GM18526 (cell line): ENCODE measurements around the gene DNAH2.

Source experiments
- POLR2A ChIP-seq: IDR thresholded peaks from 3 replicates; pipeline ENCODE4 v1.6.1; 2011; ENCODE audit not compliant: insufficient read length; ENCODE audit errors: extremely low read depth

Gene DNAH2

DNA sequence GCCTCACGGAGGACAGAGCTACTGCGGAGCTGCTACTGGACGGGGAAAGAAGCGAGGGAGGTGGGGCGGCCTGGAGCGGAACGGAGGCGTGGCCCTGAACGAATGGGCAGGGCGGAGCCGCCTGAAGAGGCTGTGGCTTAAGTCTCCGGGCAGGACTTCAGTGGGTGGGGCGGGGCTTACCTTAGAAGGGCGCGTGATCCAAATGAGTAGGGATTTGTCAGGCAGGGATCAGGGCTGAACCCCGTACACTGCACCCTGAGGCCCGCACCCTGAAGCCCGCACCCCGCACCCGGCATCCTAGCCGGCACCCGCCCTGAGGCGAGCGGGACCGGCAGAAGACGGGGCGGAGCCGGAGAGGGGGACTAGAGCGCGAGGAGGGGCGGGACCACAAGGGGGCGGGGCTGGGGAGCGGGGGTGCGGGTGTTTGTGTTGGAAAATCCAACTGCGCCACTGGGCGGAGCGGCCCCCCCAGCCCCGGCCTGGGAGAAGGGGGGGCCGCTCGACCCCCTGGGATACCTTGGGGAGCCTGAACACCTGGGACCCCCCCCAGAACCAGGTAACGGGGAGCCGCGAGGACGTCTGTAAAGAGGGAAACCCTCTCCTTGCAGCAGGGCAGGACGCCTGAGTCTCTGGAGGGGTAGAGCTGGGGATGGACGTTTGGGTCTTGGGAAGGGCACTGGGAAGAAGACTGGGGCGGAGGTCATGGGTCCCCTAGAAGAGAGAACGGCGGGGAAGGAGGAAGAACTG, 116.4 kb downstream of the DNAH2 start, which contains the start of gene KDM6B:
Gene KDM6B, plus strand, starts transcription at position 423 of the 747 bp plus-strand sequence. CDS start 11,338 bp downstream, outside the sequence.
- TF ChIP-seq POLR2A: no peak

DNA sequence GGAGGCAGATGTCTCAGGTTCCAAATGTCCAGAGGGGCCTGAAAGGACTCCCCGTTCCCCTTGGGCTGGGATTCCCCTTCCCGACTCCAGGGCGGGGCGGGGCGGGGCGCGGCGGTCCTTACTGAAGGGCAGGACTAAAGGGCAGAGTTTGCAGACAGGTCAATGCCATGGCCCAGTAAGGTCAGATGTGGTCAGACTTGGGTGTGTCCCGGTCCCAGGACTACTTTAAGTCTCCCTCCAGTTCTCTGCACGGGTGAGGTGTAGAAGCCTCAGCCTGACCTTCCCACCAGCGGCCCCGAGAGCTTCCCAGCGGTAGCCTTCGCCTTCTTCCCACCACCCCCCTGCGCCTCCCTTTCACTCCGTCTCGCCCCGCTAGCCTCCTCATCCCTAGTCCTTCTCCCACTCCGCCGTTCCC, 117.0 kb downstream of the DNAH2 start:
- no peak for TF ChIP-seq POLR2A

DNA sequence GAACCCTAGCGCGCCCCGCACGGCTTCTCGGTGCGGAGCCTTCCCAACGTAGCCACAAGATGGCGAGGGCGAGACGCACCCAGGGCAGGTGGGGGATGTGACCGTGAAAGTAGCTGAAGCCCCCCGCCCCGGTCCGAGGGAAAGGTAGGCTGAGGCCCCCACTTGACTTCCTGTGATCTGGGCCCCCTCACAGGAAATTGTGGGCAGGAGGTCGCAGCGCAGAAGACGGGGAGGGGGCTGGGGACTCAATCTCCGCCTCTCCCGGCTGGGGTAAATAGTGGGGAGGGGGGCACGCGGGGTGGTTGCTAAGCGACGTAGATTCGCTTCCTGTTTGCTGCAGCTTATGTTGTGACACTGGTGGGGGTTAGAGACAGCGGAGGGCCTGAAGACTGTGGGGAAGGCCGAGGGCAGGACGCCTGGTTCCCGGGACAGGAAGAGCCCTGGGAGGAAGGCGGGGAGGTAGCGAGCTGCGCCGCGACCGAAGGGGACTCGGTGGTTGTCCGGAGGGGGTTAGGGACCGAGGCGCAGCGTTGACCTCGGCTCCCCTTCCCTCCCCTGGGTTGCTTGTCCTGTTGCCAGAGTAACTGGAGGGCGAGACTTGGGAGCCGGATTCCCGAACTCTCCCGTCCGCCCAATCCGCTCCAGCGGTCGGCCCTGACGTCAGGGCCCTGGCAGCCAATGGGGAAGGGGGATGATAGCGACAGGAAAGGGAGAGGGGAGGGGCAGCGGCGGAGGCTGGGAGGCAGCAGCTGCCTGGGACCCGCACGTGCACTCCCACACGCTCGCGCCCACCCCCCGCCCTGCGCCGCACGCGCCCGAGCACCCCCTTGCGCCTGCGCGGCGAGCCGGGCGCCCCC, 117.6 kb downstream of the DNAH2 start:
- TF ChIP-seq POLR2A: no peak

DNA sequence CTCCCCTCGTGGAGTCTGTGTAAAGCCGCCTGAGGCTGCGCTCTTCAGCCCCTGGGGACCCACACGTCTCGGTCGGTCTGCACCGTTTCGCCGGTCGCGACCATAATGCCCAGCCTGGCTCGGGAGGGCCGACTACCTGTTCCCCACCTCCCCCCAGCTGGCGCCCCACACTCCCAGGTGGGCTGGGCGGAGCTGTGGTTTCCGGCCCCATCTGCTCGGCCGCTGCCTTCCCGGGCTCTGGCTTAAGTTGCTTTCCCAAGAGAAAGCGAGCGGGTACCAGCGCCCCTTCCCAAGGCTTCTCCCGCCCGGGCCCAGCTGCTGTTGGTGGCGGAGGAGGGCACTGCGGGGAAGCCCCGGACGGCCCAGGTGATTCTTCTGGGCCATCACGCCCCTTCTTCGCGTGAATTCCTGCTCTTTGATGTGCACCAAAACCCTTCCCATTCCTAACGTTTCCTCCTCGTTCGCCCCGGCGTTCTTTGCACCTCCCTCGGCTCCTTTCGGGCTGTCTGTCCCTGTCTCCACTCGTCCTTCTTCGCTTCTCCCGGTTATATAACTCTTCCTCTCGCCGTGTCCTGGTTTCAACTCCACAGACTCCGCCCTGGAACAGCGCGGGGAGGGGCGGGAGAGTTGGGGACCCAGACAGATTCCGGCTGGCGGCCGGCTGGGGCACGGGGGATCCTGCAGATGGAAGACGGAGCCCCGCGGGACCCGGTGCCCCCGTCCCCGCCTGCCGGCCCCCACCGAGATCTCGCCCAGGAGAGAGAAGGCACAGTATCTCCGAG, 118.5 kb downstream of the DNAH2 start:
- TF ChIP-seq POLR2A: peak; percentile 48

DNA sequence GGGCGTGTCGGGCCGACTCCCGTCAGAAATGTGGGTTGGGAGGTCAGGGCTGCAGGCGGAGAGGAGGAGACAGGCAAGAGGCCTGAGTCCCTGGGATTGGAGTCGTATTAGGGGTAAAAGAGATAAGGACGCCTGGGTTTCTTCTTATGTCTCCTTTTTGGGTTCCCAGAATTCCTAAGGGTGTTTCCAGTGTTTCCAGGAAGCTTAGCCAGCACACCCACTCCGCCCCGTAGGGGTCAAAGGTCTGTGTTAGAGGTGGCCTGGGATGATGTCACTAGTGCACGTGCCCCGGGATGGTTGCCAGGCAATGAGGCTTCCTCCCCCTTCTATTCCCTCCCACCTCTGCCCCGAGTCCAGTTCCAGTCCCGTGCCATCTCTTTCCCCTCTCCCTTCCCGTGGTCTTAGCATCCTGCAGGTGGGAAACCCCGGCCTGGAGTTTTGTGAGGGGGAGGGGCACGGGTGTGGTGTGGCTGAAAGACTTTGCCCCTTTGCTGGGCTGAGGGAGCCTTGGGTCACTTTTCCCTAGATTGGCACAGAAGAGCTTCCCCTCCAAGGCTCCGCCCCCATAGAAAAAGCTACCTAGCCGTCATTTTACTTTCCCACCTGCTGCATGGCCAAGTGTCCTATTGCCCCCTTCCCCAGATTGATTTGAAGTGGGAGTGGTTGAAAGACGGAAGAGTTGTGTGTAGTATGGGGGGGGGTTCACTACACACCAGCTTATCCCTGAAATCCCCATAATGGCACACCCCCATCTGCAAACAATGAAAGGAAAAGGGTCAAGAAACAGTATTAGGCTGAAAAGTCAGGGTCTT, 119.3 kb downstream of the DNAH2 start:
- TF ChIP-seq POLR2A: no peak

DNA sequence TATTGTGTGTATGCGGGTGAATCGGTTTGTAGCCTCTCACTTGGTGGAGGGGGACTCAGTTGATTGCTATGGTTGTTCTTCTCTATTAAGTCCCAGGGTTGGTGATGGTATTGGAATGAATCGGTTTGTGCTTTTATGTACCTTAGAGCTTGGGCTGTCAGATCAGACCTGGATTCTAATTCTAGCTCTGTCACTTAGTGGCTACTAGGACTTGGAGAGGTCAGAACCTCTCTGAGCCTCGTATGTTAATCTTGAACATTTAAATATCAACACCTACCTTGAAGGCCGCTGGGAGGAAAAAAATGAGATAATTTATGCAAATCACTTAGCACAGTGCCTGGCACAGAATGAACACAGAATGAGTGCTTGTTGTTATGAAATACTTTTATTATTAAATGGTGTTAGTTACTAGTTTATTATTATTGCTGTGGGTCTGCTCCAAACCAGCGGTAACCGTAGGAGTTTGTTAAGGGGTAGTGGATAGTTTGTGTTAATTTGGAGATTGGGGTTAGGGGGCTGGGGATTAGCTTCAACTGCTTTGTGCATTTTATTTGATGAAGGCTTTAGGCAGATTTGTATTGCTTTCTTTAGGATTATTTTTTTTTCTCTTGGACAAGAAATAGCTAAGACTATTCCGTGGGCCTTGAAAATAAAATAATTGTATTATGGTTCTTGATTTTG, 120.0 kb downstream of the DNAH2 start:
- no peak for TF ChIP-seq POLR2A

DNA sequence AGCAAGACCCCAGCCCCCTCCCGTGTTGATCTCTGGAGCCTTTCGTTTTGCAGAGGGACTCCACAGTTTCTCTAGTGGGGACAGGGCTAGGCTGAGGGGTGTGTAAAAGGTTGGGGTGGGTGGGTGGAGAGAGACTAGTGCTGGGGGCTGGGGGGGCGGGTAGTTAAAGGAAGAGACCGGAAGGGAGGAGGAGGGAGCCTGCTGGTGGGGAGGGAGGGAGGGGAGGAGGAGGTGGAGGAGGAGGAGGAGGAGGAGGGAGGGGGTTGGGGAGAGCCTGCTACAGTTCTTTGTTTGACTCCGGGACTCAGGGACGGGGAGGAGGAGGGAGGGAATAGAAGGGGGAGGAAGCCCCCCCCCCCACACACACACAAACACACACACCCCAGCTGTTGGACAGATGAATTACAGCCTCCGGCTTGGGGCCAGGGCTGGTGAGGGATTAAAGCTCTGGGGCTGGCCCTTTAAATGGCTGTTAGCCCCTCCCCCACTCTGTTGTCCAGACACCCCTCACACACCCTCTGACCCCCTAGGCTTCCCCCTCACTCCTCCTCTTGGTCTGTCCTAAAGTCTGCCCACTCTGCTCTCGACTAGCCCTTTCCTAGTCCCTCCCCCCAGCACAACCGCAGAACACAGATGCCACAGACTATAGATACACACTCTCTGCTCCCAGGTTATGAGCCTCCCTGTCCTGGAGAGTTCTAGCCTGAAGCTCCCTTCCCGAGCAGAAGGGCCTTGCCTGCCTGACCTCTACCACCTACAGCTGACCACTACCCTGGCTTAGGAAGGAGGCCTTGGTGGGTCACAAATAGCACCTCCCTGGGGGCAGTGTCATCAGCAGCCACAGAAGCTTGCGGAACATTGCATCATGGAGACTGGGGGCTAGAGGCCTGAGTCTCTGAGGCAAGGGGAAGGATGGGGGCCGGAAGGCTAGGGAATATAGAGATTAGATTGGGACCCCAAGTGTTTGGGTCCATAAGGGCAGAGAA, 120.8 kb downstream of the DNAH2 start:
- peak; percentile 18 for TF ChIP-seq POLR2A

DNA sequence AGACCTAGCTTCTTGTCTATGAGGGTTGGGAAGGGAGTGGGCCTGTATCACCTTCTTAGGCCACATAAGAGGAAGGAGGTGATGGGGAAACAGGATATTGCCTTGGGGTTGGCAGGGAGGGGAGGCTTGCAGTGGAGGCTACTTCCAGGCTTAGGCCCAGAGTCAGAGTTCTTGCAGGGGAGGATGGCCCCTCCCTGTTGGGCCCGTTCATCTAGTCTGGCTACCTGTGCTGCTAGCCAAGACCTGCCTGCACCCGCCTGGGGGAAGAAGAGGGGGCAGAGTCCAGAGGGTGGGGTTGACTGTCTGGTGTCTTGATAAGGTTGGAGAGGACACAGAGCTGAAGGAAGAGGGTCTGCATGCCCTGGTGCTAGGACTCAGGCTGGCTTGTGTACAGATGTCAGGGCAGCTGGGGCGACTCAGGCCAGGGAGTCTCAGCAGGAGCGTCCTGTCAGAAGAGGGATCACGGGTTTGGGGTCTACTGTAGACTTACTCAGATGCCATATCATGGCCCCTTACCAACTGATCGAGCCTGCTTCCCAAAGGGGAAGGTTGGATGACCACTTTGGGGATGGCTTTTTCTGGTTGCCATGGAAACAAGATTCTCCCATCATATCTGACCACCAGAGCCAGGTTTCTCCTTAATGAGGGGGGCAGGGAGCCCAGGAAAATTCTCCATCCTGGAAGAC, 121.8 kb downstream of the DNAH2 start:
- TF ChIP-seq POLR2A: no peak

DNA sequence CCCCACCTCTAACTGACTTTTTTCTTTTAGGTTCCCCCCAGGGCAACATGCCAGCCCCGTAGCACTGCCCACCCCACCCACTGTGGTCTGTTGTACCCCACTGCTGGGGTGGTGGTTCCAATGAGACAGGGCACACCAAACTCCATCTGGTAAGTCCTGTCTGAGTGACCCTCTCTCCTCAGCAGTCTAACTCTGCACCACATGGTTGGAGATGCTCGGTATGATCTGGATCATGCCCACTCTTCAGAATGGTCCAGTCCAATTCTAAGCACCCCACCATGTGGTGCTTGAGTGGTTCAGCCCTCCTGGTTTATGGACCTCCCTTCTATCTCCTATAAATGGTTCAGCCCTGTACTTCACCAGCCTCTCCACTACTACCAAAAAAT, 122.3 kb downstream of the DNAH2 start:
- no peak for TF ChIP-seq POLR2A

DNA sequence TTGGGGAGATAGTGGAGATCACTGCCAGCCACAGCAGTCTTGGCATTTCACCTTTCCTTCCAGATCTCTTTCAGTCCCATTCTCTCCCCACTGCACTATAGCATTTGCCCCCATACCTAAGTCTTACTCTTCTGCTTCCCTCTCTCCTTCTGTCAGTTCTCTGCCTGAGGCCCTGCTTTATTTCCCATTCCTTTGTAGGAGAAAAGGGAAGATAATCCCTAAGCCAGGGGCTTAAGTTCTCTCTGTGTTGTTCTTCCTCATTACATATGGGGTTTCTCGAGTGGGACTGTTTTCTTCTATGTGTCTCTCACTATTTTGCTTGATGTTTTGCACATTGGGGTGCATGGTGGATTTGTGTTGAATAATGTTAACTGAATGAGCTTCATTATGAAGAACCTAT, 122.9 kb downstream of the DNAH2 start:
- TF ChIP-seq POLR2A: no peak

DNA sequence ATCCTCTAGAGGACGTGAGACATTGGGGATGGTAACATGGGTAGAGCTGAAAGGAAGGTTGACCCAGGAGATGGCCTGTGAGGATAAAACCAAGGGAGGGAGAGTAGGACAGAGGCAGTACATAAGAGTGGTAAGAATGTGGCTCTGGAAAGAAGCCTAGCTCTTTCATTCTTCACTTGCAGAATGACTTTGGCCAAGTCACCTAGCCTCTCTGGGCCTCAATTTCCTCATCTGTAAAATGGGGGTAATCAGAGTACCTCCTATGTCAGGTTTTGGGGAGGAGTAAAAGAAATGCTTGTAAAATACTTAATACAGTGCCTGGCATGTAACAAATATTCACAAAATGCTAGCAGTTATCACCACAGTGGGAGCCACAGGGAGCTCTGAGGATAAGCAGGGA, 123.3 kb downstream of the DNAH2 start:
- TF ChIP-seq POLR2A: no peak

DNA sequence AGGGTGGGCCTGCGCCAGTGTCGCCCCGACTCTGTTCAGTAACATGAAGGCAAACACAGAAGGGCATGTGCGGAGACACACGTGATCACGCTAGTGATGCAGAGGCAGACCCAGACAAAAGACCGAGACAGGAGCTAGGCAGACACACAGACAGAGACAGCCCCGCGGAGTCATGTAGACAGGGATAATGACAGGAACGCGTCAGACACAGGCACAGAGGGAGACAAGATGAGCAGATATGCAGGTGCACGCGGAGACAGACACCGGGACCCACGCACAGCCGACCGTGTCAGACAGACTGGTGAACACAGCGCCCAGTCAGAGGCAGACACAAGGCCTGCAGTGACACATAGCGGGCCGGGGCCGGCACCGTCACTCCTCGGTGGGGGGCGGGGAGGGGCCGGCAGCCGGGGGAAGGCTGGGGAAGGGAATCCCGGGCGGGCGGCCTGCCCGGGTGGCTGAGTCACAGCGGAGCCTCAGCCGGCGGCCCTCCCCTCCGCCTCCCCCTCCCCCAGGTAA, 123.9 kb downstream of the DNAH2 start:
- peak; percentile 18 for TF ChIP-seq POLR2A

DNA sequence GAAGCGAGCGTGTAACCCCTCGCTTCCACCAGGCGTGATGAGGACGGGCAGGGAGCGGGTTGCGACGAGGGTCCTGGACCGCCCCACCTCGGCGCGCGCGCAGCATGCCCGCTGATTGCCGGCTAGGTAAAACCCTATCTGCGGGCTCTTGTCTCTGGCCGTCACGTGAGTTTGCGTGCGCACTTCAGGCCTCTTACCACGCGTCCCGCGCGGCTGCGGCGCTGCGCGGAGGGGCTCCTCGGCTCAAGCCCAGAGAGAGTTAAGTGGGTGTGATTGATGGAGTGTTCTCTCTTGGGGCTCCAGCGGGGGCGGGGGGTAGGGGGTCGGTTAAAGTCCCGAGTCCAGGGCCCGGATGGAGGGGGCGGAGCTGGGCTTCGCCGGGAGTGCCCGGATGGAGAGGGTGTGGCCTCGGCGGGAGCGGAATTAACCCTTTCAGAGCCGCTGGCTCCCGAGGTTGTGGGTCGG, 124.4 kb downstream of the DNAH2 start:
- TF ChIP-seq POLR2A: no peak
